ENCODE results near the gene ALKBH4.
"Not testable (repeated sequence)": the region's sequence is repeated elsewhere in the genome, so short reads cannot be mapped to it uniquely, and the experiment has no call there.

Gene ALKBH4

DNA sequence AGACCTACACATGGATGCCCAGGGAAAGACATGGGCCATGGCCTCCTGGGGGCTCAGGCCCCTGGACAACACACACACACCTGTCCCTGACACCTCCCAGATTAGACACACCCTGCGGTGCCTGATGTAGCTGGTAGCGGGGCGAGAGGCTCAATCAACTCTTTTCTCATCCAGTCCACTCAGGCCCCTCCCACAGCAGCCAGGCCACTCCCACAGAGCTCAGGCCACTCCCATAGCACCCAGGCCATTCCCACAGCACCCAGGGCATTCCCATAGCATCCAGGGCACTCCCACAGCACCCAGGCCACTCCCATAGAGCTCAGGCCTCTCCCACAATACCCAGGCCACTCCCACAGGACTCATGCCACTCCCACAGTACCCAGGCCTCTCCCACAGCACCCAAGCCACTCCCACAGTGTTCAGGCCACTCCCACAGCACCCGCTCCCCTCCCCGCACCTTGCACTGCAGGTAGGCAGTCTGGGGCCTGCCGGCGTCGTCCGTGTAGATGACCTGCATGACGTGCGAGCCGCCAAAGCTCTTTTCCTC, 25.9 kb upstream of the ALKBH4 start:
- not testable (repeated sequence) for H3K4me1 Mint-ChIP-seq; H3K27me3 Mint-ChIP-seq; H3K9me3 Mint-ChIP-seq; H3K36me3 Mint-ChIP-seq (ENCODE audit: low read depth); H3K27ac Mint-ChIP-seq; H3K4me3 Mint-ChIP-seq
- ATAC-seq = peak; percentile 66
- peak; percentile 75 for DNase-seq

DNA sequence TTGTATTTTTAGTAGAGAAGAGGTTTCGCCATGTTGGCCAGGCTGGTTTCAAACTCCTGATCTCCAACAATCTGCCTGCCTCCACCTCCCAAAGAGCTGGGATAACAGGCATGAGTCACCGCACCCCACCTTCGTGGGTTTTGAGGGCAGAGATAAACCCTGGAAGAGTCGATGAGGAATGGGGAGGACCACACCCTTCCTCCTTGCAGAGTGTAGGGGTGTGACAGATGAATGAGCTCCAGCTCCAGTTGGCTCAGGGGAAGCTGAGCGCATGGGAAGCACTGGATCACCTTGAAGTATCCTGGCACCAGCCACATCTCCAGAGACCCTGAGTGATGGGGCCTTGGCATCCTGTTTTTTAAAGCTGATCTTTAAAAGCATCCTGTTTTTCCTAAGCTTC, 19.7 kb upstream of the ALKBH4 start:
- not testable (repeated sequence) for H3K4me1 Mint-ChIP-seq; ATAC-seq; DNase-seq; H3K4me3 Mint-ChIP-seq; H3K27me3 Mint-ChIP-seq; H3K27ac Mint-ChIP-seq; H3K36me3 Mint-ChIP-seq (ENCODE audit: low read depth); H3K9me3 Mint-ChIP-seq

DNA sequence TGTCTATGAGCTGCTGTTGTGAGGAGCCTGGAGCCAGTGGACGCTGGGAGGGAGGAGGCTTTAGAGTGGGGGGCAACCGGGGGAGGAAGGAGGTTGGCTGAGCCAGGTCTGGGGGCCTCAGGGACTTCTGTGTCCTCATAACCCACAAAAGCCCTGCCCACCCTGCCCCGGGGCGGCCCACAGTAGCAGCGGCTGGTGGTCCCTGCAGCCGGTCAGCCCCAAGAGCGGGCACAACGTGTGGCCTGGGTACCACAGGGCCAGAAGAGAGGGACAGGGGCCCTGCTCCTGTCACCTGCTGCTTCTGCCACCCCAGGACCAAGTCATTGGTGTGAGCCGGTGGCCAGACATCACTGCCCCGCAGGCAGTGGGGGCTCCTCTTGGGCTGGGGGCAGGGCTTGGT, 17.3 kb upstream of the ALKBH4 start:
- not testable (repeated sequence) for DNase-seq; H3K27ac Mint-ChIP-seq; H3K27me3 Mint-ChIP-seq; ATAC-seq; H3K36me3 Mint-ChIP-seq (ENCODE audit: low read depth); H3K4me3 Mint-ChIP-seq; H3K4me1 Mint-ChIP-seq; H3K9me3 Mint-ChIP-seq

DNA sequence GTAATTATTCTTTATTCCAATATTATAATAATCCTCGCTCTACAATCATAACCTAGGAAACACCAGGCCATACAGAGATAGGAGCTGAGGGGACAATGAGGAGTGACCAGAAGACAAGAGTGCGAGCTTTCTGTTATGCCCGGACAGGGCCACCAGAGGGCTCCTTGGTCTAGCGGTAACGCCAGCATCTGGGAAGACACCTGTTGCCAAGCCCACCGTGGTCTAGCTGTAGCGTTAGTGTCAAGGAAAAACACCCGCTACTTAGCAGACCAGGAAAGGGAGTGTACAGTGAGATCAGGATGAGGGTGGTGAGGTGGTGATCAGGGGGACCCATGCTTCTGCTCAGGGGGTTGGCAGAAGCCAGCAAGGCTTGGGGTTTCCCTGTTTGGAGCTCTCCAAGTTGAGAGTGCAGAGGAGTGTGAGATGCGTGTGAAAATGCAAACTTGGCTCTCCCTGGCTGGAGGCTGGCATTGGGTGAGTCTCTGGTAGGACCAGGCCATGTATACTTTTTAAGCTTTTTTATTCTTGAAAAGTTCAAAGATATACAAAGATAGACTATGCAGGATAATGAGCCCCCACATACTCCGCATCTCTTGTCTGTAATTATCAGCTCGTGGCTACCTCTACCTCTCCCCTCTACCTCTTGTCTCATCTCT, 15.4 kb upstream of the ALKBH4 start:
- ATAC-seq, H3K4me3 Mint-ChIP-seq: not testable (repeated sequence)
- peak; percentile 48 for DNase-seq

DNA sequence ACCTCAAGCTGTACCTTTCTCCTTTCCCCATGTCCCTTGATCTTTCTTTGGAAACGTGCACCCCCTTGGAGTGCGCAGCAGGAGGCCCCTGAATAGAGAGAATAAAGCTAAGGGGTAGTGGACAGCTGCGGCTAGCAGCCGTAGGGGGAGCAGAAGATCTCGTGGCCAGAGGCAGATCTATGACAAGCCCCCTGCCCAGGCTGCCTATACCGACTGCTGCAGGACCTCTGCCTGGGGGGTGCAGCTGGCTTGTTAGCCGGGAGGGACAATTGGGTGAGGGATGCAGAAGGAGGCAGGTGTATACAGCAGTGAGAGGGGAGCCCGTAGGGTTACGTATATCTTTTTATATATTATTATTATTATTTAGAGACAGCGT, 14.5 kb upstream of the ALKBH4 start:
- not testable (repeated sequence) for H3K27me3 Mint-ChIP-seq; H3K36me3 Mint-ChIP-seq (ENCODE audit: low read depth); H3K4me3 Mint-ChIP-seq; H3K4me1 Mint-ChIP-seq; H3K27ac Mint-ChIP-seq; H3K9me3 Mint-ChIP-seq; DNase-seq
- peak; percentile 26 for ATAC-seq

More for the DNA sequence above, 15.4 kb upstream of the ALKBH4 start:
- H3K27me3 Mint-ChIP-seq; H3K9me3 Mint-ChIP-seq; H3K27ac Mint-ChIP-seq; H3K36me3 Mint-ChIP-seq (ENCODE audit: low read depth); H3K4me1 Mint-ChIP-seq: not testable (repeated sequence)

DNA sequence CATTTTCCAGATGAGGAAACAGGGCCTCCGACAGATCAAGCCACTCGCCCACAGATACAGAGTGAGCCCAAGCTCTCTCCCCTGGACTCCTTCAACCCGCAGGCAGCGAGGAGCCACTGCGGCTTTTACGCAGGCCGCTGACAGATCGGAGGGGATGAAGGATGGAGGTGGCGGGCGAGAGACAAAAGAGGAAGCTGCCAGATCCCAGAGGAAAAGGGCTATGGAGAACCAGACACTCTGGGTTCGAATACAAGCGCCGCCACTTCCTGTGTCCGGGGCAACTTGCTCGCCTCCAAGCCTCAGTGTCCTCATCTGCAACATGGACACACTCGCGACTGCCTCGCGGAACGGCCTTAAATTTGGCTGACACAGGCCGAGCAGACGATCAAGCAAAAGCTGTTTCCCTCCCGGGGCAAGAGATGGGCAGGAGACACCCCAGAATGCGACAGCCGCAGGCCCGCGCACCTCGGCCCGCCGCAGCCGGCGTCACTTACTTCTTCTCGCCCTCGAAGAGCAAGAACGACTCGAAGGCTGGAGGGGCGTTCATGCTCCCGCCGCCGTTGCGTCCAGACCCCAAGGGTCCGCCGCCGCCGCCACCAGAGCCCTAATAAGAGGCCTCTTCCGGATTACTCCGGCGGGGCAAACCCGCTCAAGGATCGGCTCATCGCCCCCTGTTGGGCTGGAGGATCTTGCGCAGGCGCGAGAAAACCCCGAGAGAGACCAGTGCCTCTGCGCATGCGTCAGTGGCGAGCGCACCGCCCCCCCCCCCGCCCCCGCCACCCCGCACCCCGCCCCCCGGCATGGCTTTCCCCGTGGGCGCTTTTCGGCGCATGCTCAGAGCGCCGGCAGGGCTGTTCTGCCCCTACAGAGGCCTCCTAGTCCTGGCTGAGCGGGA, 13.9 kb upstream of the ALKBH4 start, which contains the start of gene POLR2J:
TSS of gene POLR2J (minus strand) at position 609 of the 895 bp plus-strand sequence. CDS start at position 547, 62 bp downstream.
- not testable (repeated sequence) for H3K36me3 Mint-ChIP-seq (ENCODE audit: low read depth)
- H3K27ac Mint-ChIP-seq = peak within 1 kb of the TSS; percentile 59
- H3K4me3 Mint-ChIP-seq = peak within 1 kb of the TSS; percentile 82

DNA sequence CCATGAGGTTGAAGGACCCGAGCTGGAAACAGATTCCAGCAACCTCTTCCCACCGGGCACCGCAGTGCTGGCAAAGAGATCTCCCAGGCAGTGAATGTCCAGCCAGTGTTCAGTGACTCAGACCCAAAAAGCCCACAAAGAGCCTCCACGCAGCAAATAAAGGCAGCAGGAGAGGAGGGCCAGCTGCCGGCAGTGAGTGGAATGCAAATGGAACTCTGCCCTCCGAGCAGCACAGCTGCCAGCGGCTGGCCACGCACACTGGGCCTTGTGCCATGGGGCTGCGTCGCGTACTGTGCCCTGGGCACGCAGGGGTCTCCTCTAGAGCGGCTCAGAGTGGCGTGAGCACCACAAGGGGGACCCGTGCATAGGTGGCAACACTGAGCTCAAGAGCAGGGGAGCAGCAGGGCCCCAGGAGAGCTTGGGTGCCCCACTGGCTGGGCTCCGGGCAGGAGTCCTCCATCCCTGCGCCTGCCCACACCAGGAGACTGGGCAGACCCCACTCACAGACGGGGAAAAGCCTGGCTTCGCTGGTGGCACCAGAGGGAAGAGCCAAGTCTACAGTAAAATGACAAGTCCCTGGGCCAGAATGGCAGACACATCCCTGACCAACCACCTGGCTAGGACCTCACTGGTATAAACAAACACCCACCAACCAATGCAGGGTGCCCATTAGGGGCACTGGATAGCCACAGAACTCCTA, 10.2 kb upstream of the ALKBH4 start:
- H3K9me3 Mint-ChIP-seq; ATAC-seq; DNase-seq; H3K4me3 Mint-ChIP-seq; H3K27me3 Mint-ChIP-seq; H3K36me3 Mint-ChIP-seq (ENCODE audit: low read depth); H3K4me1 Mint-ChIP-seq; H3K27ac Mint-ChIP-seq: not testable (repeated sequence)

More for the DNA sequence above, 13.9 kb upstream of the ALKBH4 start, which contains the start of gene POLR2J:
- not testable (repeated sequence) for H3K4me1 Mint-ChIP-seq, H3K27me3 Mint-ChIP-seq, H3K9me3 Mint-ChIP-seq
- ATAC-seq = peak; percentile 85
- DNase-seq = peak; percentile 86

DNA sequence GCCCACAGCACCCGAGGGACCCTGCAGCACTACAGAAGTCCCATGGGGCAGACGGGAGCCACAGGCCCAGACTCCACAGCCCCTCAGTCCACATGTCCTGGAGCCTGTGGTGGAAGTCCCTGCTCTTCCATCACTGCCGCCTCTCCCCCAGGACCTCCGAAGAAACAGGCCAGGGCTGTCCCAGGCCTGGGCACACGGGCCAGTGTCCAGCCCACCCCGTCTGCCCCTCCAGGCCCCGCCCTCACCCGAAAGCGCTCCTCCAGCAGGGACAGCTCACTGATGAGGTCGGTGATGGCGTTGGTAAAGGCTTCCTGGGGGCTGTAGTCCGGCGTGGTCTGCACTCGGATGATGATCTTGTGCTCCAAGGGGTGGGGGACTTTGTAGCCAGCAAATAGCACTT, 9.5 kb upstream of the ALKBH4 start:
- not testable (repeated sequence) for H3K36me3 Mint-ChIP-seq (ENCODE audit: low read depth); H3K4me1 Mint-ChIP-seq; H3K9me3 Mint-ChIP-seq; DNase-seq; H3K4me3 Mint-ChIP-seq; ATAC-seq; H3K27me3 Mint-ChIP-seq; H3K27ac Mint-ChIP-seq

DNA sequence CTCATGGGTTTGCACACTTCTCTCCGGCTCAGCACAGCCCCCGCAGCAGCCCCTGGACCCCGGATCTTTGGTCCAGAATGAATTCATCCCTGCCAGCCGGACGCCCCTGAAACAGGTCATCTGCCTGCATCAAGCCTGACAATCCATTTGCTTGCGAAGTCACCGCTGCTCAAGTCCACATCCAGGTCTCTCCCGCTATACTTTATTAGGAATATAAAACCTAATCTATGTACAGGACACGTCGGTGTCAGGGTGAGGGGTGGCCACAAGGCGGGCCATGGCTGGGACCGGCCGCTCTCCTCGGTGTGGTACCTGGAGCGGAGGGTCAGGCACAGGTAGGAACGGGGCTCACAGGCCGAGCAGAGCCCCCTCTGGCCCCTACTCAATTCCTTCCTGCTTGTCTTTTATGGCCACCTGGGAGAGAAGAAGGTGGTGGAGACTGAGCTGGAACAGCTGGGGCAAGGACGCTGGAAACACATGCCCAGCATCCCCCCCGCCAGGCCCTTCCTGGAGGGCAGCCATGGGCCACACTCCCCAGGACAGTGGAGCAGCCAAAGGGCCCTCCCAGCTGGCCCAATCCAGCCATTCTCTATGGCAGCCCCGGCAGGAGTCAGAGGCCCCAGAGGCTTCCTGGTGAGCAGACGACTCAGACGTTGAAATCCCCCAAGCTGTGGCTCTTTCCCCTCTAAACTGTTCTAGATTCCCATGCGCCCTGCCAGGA, 8.8 kb upstream of the ALKBH4 start:
- no peaks in the 10 kb centered on the region for H3K36me3 Mint-ChIP-seq (ENCODE audit: low read depth)
- peak; percentile 6 for ATAC-seq
- no peaks in the 10 kb centered on the region for H3K9me3 Mint-ChIP-seq
- no peak overlapping the region for H3K27ac Mint-ChIP-seq
- no peaks in the 10 kb centered on the region for H3K4me1 Mint-ChIP-seq
- H3K27me3 Mint-ChIP-seq = no peaks in the 10 kb centered on the region
- DNase-seq = no peak
- no peak overlapping the region for H3K4me3 Mint-ChIP-seq

DNA sequence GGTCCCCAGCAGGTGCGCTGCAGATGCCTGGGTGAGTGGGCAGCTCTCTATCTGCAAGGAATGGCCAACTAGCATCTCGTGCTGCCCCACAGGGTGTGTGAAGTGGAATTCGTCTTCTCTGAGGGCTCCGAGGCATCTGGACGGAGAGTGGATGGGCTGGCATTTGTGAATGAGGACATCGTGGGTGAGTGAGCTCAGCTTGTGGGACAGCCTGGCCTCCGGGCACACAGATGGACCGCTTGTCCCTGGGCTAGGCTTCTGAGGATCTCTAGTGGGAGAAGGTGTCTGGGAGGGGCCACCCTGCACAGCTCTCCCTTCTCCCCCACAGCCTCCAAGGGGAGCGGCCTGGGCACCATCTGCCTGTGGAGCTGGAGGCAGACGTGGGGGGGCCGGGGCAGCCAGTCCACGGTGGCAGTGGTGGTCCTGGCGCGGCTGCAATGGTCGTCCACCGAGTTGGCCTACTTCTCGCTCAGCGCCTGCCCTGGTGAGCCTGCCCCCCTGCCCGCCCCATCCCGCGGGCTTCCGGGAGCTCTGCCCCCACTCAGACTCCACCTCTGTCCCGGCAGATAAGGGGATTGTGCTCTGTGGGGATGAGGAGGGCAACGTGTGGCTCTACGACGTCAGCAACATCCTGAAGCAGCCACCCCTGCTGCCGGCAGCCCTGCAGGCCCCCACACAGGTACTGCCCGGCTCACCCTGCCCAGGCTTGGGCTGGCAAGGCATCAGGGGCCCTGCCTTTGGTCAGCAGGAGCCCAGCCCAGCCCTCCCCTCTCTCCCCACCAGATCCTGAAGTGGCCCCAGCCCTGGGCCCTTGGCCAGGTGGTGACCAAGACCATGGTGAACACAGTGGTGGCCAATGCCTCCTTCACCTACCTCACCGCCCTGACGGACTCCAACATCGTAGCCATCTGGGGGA, 7.7 kb upstream of the ALKBH4 start:
- no peak overlapping the region for H3K27ac Mint-ChIP-seq
- ATAC-seq = no peak
- no peaks in the 10 kb centered on the region for H3K36me3 Mint-ChIP-seq (ENCODE audit: low read depth)

DNA sequence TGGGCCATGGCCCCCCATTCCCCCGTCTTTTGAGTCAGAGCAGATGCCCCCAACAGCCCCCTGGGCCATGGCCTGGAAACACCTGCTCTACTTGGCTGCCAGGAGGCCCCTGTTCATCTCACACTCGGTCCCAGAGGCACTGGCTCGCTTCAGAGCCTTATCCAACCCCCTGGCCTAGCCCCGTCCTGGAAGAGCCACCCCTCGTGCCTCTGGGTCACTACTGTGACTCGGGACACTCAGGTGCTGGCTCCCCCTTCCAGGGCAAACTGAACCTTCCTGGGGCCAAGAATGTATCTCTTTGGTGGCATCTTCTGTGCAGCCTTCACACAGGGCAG, 7.1 kb upstream of the ALKBH4 start:
- Mint-ChIP-seq H3K36me3 (ENCODE audit: low read depth) (peaks cover under 1% of the 10 kb centered on the region), H3K27ac (no peak overlapping the region), H3K27me3 (no peaks in the 10 kb centered on the region), H3K4me3 (no peak overlapping the region), H3K9me3 (no peaks in the 10 kb centered on the region), H3K4me1 (peaks cover 2% of the 10 kb centered on the region)
- no peak for ATAC-seq
- DNase-seq = no peak

More for the DNA sequence above, 7.7 kb upstream of the ALKBH4 start:
- no peak for DNase-seq
- no peaks in the 10 kb centered on the region for H3K9me3 Mint-ChIP-seq
- H3K27me3 Mint-ChIP-seq = no peaks in the 10 kb centered on the region
- no peak overlapping the region for H3K4me3 Mint-ChIP-seq
- H3K4me1 Mint-ChIP-seq = no peaks in the 10 kb centered on the region

DNA sequence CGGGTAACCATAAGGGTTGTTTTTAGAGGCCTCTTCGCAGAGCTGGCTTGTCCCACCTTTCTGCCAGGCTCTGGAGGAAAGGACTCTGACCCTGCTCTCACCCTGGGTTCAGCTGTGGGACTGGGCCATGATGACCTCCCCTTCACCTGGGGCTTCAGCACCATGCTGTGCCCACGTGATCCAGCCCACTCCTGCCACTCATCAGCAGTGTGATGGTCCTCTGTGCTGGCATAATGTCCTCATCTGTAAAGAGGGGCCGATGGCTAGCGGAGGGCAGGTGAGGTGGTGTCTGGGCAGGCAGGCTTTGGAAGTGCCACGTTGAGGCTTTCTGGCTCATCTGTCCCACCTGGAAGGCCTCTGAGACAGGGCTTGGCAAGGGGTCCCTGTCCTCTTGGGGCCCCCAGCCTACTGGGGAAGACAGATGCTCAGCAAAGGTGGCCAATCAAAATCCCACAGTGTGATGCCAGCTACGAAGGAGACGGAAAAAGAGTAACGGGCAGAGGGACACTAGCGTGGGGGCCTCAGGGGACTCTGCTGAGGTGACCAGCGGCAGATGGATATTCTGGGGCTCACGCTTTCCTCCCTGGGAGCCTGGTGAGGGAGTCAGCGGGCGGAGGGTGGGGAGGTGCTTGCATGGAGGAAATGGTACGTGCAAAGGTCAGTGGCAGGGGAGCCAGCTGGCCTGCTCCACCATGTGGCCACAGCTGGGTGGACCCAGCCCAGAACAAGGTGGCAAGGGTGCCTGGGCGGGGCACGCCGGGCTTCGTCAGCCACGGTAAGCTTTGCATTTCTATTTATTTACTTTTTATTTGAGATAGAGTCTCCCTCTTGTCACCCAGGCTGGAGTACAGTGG, 5.5 kb upstream of the ALKBH4 start:
- Mint-ChIP-seq H3K27me3 (no peaks in the 10 kb centered on the region), H3K27ac (no peak overlapping the region), H3K36me3 (ENCODE audit: low read depth) (peaks cover 4% of the 10 kb centered on the region), H3K4me3 (no peak overlapping the region), H3K9me3 (no peaks in the 10 kb centered on the region), H3K4me1 (peaks cover 16% of the 10 kb centered on the region)
- ATAC-seq (no peak), DNase-seq (no peak)

All from activated naive CD8-positive, alpha-beta T cell treated with anti-CD3 and anti-CD28 coated beads, Interleukin-2, amount 50 U/mL, for 24 hours (primary cell).